NCI-H82 treated with DMSO at 0.1 percent for 48 hours (cell line): Measurements from ENCODE around the gene RNU1-4.
"Not testable (repeated sequence)": the region's sequence is repeated elsewhere in the genome, so short reads cannot be mapped to it uniquely, and the experiment has no call there.

Experiments
- DNase-seq: peaks from one replicate; lab custom pipeline; 2025; ENCODE audit not compliant: unreplicated experiment; lab: John Stamatoyannopoulos, UW

The RNU1-4 gene

GRCh38 chr1:16764820-16765655, 24.7 kb downstream of the RNU1-4 start:
- DNase-seq, result not testable (repeated sequence)

- DNase-seq, result not testable (repeated sequence)
These were observed 25.7 kb downstream of the RNU1-4 start for GRCh38 chr1:16765731-16766605.

- not testable (repeated sequence) for DNase-seq
These were observed 26.5 kb downstream of the RNU1-4 start for GRCh38 chr1:16766689-16767256.

- DNase-seq, result not testable (repeated sequence)
These were observed 29.9 kb downstream of the RNU1-4 start for GRCh38 chr1:16770139-16770759.

- DNase-seq, result not testable (repeated sequence)
These were observed 30.7 kb downstream of the RNU1-4 start for GRCh38 chr1:16770896-16771446.

- peak; percentile 65 for DNase-seq
These were observed 32.2 kb downstream of the RNU1-4 start for GRCh38 chr1:16772275-16773204.

- DNase-seq, result not testable (repeated sequence)
These were observed 32.9 kb downstream of the RNU1-4 start for GRCh38 chr1:16773205-16773596.

GRCh38 chr1:16773723-16774122, 33.4 kb downstream of the RNU1-4 start:
- DNase-seq, result not testable (repeated sequence)

- DNase-seq, result not testable (repeated sequence)
These were observed 34.5 kb downstream of the RNU1-4 start for GRCh38 chr1:16774773-16775172.

- not testable (repeated sequence) for DNase-seq
These were observed 35.0 kb downstream of the RNU1-4 start for GRCh38 chr1:16775290-16775689.

GRCh38 chr1:16776248-16776647, 35.9 kb downstream of the RNU1-4 start:
- DNase-seq, result not testable (repeated sequence)

- DNase-seq, result not testable (repeated sequence)
These were observed 36.5 kb downstream of the RNU1-4 start for GRCh38 chr1:16776835-16777234.

- DNase-seq, result peak; percentile 37
These were observed 37.5 kb downstream of the RNU1-4 start for GRCh38 chr1:16777821-16778220.

- not testable (repeated sequence) for DNase-seq
These were observed 39.2 kb downstream of the RNU1-4 start for GRCh38 chr1:16779525-16779924.

GRCh38 chr1:16781033-16781432, 40.7 kb downstream of the RNU1-4 start:
- DNase-seq, result not testable (repeated sequence)

- DNase-seq, result not testable (repeated sequence)
These were observed 41.3 kb downstream of the RNU1-4 start for GRCh38 chr1:16781625-16782024.

- not testable (repeated sequence) for DNase-seq
These were observed 44.6 kb downstream of the RNU1-4 start for GRCh38 chr1:16784955-16785354.

- not testable (repeated sequence) for DNase-seq
These were observed 46.0 kb downstream of the RNU1-4 start for GRCh38 chr1:16786362-16786761.

GRCh38 chr1:16787175-16787574, 46.9 kb downstream of the RNU1-4 start:
- DNase-seq, result not testable (repeated sequence)
